Measurements from ENCODE around the gene ANXA6. TPM values are rescaled to one million over a fixed set of nuclear protein-coding genes. Genes with fewer than 3 reads are reported as not detected.

Gene ANXA6
- total and polyA plus RNA-seq, 8 donors: 37.0 to 70.8 (median 48.7) TPM

GRCh38 chr5:151097820-151098767, 59.5 kb downstream of the ANXA6 start:
- DNase-seq: no peak
- no peak overlapping the region for H3K27ac ChIP-seq
- ATAC-seq: no peak
- H3K27me3 ChIP-seq: no peaks in the 10 kb centered on the region
- no peaks in the 10 kb centered on the region for H3K9me3 ChIP-seq
- no peaks in the 10 kb centered on the region for H3K36me3 ChIP-seq
- no peak for TF ChIP-seq CTCF (IDR thresholded peaks at IDR 0.05)
- no peak overlapping the region for H3K4me3 ChIP-seq
- FAIRE-seq: no peak
- 83 to 86% methylated on average over 16 of the region's 16 CpGs for WGBS, 2 donors
- H3K4me1 ChIP-seq: peaks cover 49 to 84% (median 62%) of the 10 kb centered on the region in 3 donors
- intact Hi-C loops (cut with DNase I): no loop called here

GRCh38 chr5:151097061-151097460, 60.5 kb downstream of the ANXA6 start:
- no peaks in the 10 kb centered on the region for H3K9me3 ChIP-seq
- H3K27me3 ChIP-seq: no peaks in the 10 kb centered on the region
- intact Hi-C loops (cut with DNase I): no loop called here
- no peak for DNase-seq
- TF ChIP-seq CTCF (IDR thresholded peaks at IDR 0.05): no peak
- 74 to 79% methylated on average over 6 of the region's 6 CpGs for WGBS, 2 donors
- no peak for FAIRE-seq
- no peaks in the 10 kb centered on the region for H3K36me3 ChIP-seq
- H3K27ac ChIP-seq: peak overlapping the region in 1 of 4 donors; percentile 84
- no peak for ATAC-seq
- no peak overlapping the region for H3K4me3 ChIP-seq
- H3K4me1 ChIP-seq: peaks cover 45 to 81% (median 56%) of the 10 kb centered on the region in 3 donors

GRCh38 chr5:151096001-151096373, 61.6 kb downstream of the ANXA6 start:
- intact Hi-C loops (cut with DNase I): no loop called here
- no peak for TF ChIP-seq CTCF (IDR thresholded peaks at IDR 0.05)
- no peak for FAIRE-seq
- Histone ChIP-seq H3K27ac (peak overlapping the region; percentile 25 to 84 (median 69)), H3K27me3 (no peaks in the 10 kb centered on the region), H3K4me1 (peaks cover 38 to 72% (median 47%) of the 10 kb centered on the region in 3 donors), H3K4me3 (no peak overlapping the region), H3K9me3 (no peaks in the 10 kb centered on the region), H3K36me3 (no peaks in the 10 kb centered on the region)
- DNase-seq: no peak
- WGBS, 2 donors: 50 to 63% methylated on average over 6 of the region's 6 CpGs
- ATAC-seq: peak; percentile 12 to 55 (median 34)

- FAIRE-seq (peak; percentile 26), DNase-seq (peak in 4 of 6 donors; percentile 67 to 89 (median 80)), ATAC-seq (peak; percentile 72 to 87 (median 80))
- TF ChIP-seq CTCF (IDR thresholded peaks at IDR 0.05): no peak
- intact Hi-C loops (cut with DNase I): no loop called here
- H3K4me3 ChIP-seq: no peak overlapping the region
- no peaks in the 10 kb centered on the region for H3K27me3 ChIP-seq
- WGBS, 2 donors: 20 to 35% methylated on average over 5 of the region's 5 CpGs
- no peaks in the 10 kb centered on the region for H3K36me3 ChIP-seq
- H3K9me3 ChIP-seq: no peaks in the 10 kb centered on the region
- peaks cover 35 to 67% (median 42%) of the 10 kb centered on the region in 3 donors for H3K4me1 ChIP-seq
- H3K27ac ChIP-seq: peak overlapping the region; percentile 25 to 84 (median 69)
These were observed 62.1 kb downstream of the ANXA6 start for GRCh38 chr5:151095341-151096000.

Measured in pancreas (tissue), 10 donors.